HEK293 (cell line): Measurements from ENCODE around the gene ZNF345.

Experiments
- CTCF ChIA-PET: fragments of 350-600 bp; formaldehyde crosslinking; extraction: SDS; loops from one replicate; lab custom pipeline; 2021; ENCODE audit warnings: antibody characterized with exemption; lab: Yijun Ruan, JAX
- POLR2A ChIA-PET: fragments of 300-600 bp; formaldehyde crosslinking; extraction: SDS; loops from one replicate; lab custom pipeline; 2020; ENCODE audit warnings: antibody characterized with exemption, inconsistent platforms; lab: Yijun Ruan, JAX
- H3K27ac ChIP-seq: fragments of 200-500 bp; sonication (Bioruptor generic); 2 replicates; pipeline ENCODE4 v1.5.1; 2014; ENCODE audit warnings: low read depth, low read length, control low read depth, inconsistent platforms; ENCODE audit errors: extremely low read depth
- H3K36me3 ChIP-seq, 2 experiments: fragments of 200-500 bp in 1 of 2; sonication (Bioruptor generic) in 1 of 2; 1 replicate in 1 of 2; 2 replicates in 1 of 2; pipeline ENCODE4 v1.5.1; 2014 to 2017; ENCODE audit warnings: inconsistent platforms in 2 of 2, low read length in 2 of 2; ENCODE audit not compliant: control insufficient read depth in 2 of 2, insufficient read depth in 1 of 2
- H3K4me1 ChIP-seq: fragments of 200-500 bp; sonication (Bioruptor generic); 2 replicates; pipeline ENCODE4 v1.5.1; 2014; ENCODE audit warnings: mild to moderate bottlenecking, low read length, inconsistent platforms; ENCODE audit not compliant: control insufficient read depth, insufficient read depth
- H3K4me3 ChIP-seq: 2 replicates; pipeline ENCODE4 v1.5.1; 2011; ENCODE audit warnings: low read depth, mild to moderate bottlenecking, control low read depth, low read length, moderate library complexity
- H3K9me3 ChIP-seq: fragments of 200-500 bp; sonication (Bioruptor generic); 2 replicates; pipeline ENCODE4 v1.5.1; 2014; ENCODE audit warnings: low read depth, low read length, inconsistent platforms; ENCODE audit not compliant: control insufficient read depth, insufficient read depth
- HOXC10 ChIP-seq: sonication (generic); formaldehyde crosslinking; IDR thresholded peaks from 2 replicates; pipeline ENCODE4 v1.8.1; 2023; ENCODE audit warnings: mild to moderate bottlenecking, missing genetic modification reagents
- PRDM2 ChIP-seq: fragments of 450-650 bp; formaldehyde crosslinking; IDR thresholded peaks from 2 replicates; pipeline ENCODE4 v1.5.1; 2016; ENCODE audit warnings: missing biosample characterization, missing genetic modification characterization, borderline replicate concordance
- ZBTB11 ChIP-seq: fragments of 450-650 bp; formaldehyde crosslinking; conservative IDR thresholded peaks from 2 replicates; pipeline ENCODE4 v1.5.1; 2016; ENCODE audit warnings: low read depth, missing biosample characterization, missing genetic modification characterization
- ZBTB8A ChIP-seq: fragments of 450-650 bp; formaldehyde crosslinking; IDR thresholded peaks from 2 replicates; pipeline ENCODE4 v1.5.1; 2016; ENCODE audit warnings: missing biosample characterization, missing genetic modification characterization
- ZNF2 ChIP-seq: fragments of 450-650 bp; formaldehyde crosslinking; IDR thresholded peaks from 2 replicates; pipeline ENCODE4 v1.5.1; 2016; ENCODE audit warnings: missing biosample characterization, missing genetic modification characterization
- ZNF239 ChIP-seq: fragments of 450-650 bp; formaldehyde crosslinking; IDR thresholded peaks from 2 replicates; pipeline ENCODE4 v1.5.1; 2016; ENCODE audit warnings: missing biosample characterization, missing genetic modification characterization
- ZNF350 ChIP-seq: fragments of 450-650 bp; formaldehyde crosslinking; IDR thresholded peaks from 2 replicates; pipeline ENCODE4 v1.5.0; 2017; ENCODE audit warnings: missing biosample characterization, mild to moderate bottlenecking, missing genetic modification characterization
- ZNF473 ChIP-seq: fragments of 450-650 bp; formaldehyde crosslinking; IDR thresholded peaks from 2 replicates; pipeline ENCODE4 v1.5.1; 2017; ENCODE audit warnings: missing biosample characterization, missing genetic modification characterization
- ZNF514 ChIP-seq: fragments of 450-650 bp; formaldehyde crosslinking; IDR thresholded peaks from 2 replicates; pipeline ENCODE4 v1.5.1; 2016; ENCODE audit warnings: missing biosample characterization, missing genetic modification characterization
- ZNF558 ChIP-seq: fragments of 450-650 bp; formaldehyde crosslinking; IDR thresholded peaks from 2 replicates; pipeline ENCODE4 v1.5.1; 2016; ENCODE audit warnings: missing biosample characterization, missing genetic modification characterization
- ZNF571 ChIP-seq: fragments of 450-650 bp; formaldehyde crosslinking; IDR thresholded peaks from 2 replicates; pipeline ENCODE4 v1.5.0; 2017; ENCODE audit warnings: missing biosample characterization, missing genetic modification characterization
- ZNF623 ChIP-seq: fragments of 450-650 bp; formaldehyde crosslinking; IDR thresholded peaks from 2 replicates; pipeline ENCODE4 v1.5.1; 2016; ENCODE audit warnings: missing biosample characterization, missing genetic modification characterization
- ZNF747 ChIP-seq: fragments of 450-650 bp; formaldehyde crosslinking; IDR thresholded peaks from 2 replicates; pipeline ENCODE4 v1.5.1; 2016; ENCODE audit warnings: missing biosample characterization, missing genetic modification characterization

ZNF345 gene

GRCh38 chr19:36838784-36839324 is 11.8 kb upstream of the ZNF345 start (continued):
- no peak for TF ChIP-seq ZBTB8A (tag by site-specific recombination)
- TF ChIP-seq ZNF623, result 0 out of 2 replicates have a peak, but pooled peaks have one; percentile 6
- no peak for TF ChIP-seq PRDM2 (tag by site-specific recombination)
- TF ChIP-seq ZNF514, result no peak
- TF ChIP-seq HOXC10 (CRISPR knock-in tag), result no peak
- TF ChIP-seq ZNF350, result no peak
- no peak for TF ChIP-seq ZNF571 (tag by site-specific recombination)
- TF ChIP-seq ZNF239 (tag by site-specific recombination), result no peak
- TF ChIP-seq, all 188 proteins: peak for 12

- ChIA-PET CTCF (no interaction called here), POLR2A (interaction anchor here (3.8 kb wide), 1 partner anchor 9 kb away, joined by 122 read pairs; the partner anchor contains the start of gene ZNF790)
- H3K27ac ChIP-seq, result no peak overlapping the region
- H3K36me3 ChIP-seq, result peaks cover 43 to 58% of the 10 kb centered on the region in 2 experiments
- no peak overlapping the region for H3K4me3 ChIP-seq
- peaks cover 6% of the 10 kb centered on the region; the same call in 1 of the 2 replicates for H3K4me1 ChIP-seq
- peaks cover 15% of the 10 kb centered on the region for H3K9me3 ChIP-seq
- TF ChIP-seq ZNF2 (tag by site-specific recombination) (no peak), ZBTB11 (tag by site-specific recombination) (no peak), ZNF558 (tag by site-specific recombination) (no peak), ZNF747 (tag by site-specific recombination) (no peak), ZNF473 (no peak)
These were observed 2.7 kb upstream of the ZNF345 start for GRCh38 chr19:36847968-36848367.
